ENCODE measurements around the gene LIMCH1. TPM values are rescaled to one million over a fixed set of nuclear protein-coding genes. Genes with fewer than 3 reads are reported as not detected.

The LIMCH1 gene
- total RNA-seq, 1 donor from 2014 or later = 12.7 TPM

DNA sequence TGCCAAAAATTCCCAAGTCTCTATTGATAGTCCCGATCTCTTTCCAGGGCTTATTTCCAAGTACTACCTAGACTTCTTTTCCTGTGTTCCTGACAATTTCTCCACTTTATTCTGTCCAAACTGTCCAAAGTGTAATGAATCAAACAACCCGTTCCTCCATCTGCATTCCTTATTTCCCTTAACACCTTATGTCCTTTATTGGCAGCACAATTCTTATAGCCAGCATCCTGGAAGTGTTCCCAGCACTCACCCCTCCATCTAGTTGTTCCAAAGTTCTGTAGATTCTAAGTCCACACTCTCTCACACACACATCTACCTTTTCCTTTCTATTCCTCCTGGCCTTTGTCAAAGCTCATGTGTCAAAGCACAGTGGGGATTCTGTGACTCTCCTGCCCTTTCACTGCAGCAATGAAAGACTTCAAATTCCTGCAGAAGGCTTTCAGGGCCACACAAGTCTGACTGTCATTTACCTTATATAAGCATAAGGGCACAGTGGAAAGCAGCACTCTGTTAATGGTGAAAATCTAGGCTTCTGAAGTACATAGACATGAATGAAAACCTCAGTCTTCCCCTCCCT is 22.1 kb downstream of the LIMCH1 start:
- DNase-seq (ENCODE audit: low spot score, unreplicated experiment) = no peak
- no peak for TF ChIP-seq CTCF (IDR thresholded peaks at IDR 0.05; ENCODE audit: unreplicated experiment)
- Mint-ChIP-seq H3K36me3 (ENCODE audit: insufficient read depth) (no peaks in the 10 kb centered on the region), H3K27me3 (peaks cover 30% of the 10 kb centered on the region), H3K4me3 (ENCODE audit: low read depth) (no peak overlapping the region), H3K4me1 (ENCODE audit: low read depth) (peaks cover 4% of the 10 kb centered on the region), H3K27ac (no peak overlapping the region), H3K9me3 (ENCODE audit: low read depth) (no peaks in the 10 kb centered on the region)

DNA sequence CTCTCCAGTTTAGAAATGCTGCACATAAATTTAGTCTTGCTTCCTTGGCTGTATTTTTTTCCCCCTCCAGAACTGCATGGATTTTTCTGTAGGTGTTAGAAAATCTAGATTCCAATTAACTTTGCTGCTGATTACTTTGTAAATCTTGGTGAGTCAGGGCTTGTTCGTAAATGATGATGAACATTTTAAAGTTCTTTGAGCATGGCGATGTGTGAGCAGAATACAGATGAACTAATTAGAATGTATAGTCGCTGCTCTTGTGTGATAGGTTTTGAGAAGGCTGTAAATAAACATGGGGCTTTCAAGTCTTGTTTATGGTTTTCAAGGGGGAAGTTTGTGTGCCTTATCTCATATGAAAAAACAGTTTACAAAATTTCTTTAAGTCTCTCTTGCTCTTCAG is 23.3 kb downstream of the LIMCH1 start:
- H3K27ac Mint-ChIP-seq = no peak overlapping the region
- DNase-seq (ENCODE audit: low spot score, unreplicated experiment) = no peak
- H3K27me3 Mint-ChIP-seq = peaks cover 30% of the 10 kb centered on the region
- peaks cover 2% of the 10 kb centered on the region for H3K4me1 Mint-ChIP-seq (ENCODE audit: low read depth)
- TF ChIP-seq CTCF (IDR thresholded peaks at IDR 0.05; ENCODE audit: unreplicated experiment) = no peak
- H3K36me3 Mint-ChIP-seq (ENCODE audit: insufficient read depth) = no peaks in the 10 kb centered on the region
- no peak overlapping the region for H3K4me3 Mint-ChIP-seq (ENCODE audit: low read depth)
- no peaks in the 10 kb centered on the region for H3K9me3 Mint-ChIP-seq (ENCODE audit: low read depth)

GRCh38 chr4:41567186-41567585 is 29.2 kb downstream of the LIMCH1 start:
- peaks cover 9% of the 10 kb centered on the region for H3K4me1 Mint-ChIP-seq (ENCODE audit: low read depth)

GRCh38 chr4:41568363-41568762 is 30.4 kb downstream of the LIMCH1 start:
- Mint-ChIP-seq H3K4me1 (ENCODE audit: low read depth) (peaks cover 16% of the 10 kb centered on the region), H3K36me3 (ENCODE audit: insufficient read depth) (no peaks in the 10 kb centered on the region), H3K27me3 (no peaks in the 10 kb centered on the region), H3K9me3 (ENCODE audit: low read depth) (no peaks in the 10 kb centered on the region), H3K27ac (no peak overlapping the region), H3K4me3 (ENCODE audit: low read depth) (no peak overlapping the region)
- no peak for TF ChIP-seq CTCF (IDR thresholded peaks at IDR 0.05; ENCODE audit: unreplicated experiment)
- no peak for DNase-seq (ENCODE audit: low spot score, unreplicated experiment)

More at GRCh38 chr4:41567186-41567585, 29.2 kb downstream of the LIMCH1 start:
- H3K9me3 Mint-ChIP-seq (ENCODE audit: low read depth) = no peaks in the 10 kb centered on the region
- H3K4me3 Mint-ChIP-seq (ENCODE audit: low read depth) = no peak overlapping the region
- DNase-seq (ENCODE audit: low spot score, unreplicated experiment) = no peak
- no peaks in the 10 kb centered on the region for H3K27me3 Mint-ChIP-seq
- no peak for TF ChIP-seq CTCF (IDR thresholded peaks at IDR 0.05; ENCODE audit: unreplicated experiment)
- H3K27ac Mint-ChIP-seq = no peak overlapping the region
- no peaks in the 10 kb centered on the region for H3K36me3 Mint-ChIP-seq (ENCODE audit: insufficient read depth)

DNA sequence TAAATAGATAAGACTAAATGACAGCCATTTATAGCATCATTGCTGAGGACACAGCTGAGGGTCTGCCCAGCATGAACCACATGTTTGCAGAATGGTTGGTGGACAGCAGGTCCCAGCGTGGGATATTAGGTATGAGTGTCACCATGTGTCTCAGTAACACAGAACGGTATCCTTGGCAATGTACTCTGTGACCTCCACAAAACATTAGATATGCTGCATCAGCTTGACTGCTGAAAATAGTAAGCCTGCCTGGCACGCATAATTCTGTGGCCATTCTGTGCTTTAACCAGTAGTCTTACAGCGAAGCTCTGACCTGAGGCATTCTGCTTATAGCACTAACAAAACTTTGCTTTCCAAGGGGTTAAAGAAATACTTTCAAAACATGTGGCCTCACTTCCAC is 32.0 kb downstream of the LIMCH1 start:
- no peak for TF ChIP-seq CTCF (IDR thresholded peaks at IDR 0.05; ENCODE audit: unreplicated experiment)
- Mint-ChIP-seq H3K4me1 (ENCODE audit: low read depth) (peaks cover 19% of the 10 kb centered on the region), H3K27me3 (no peaks in the 10 kb centered on the region), H3K36me3 (ENCODE audit: insufficient read depth) (no peaks in the 10 kb centered on the region), H3K9me3 (ENCODE audit: low read depth) (no peaks in the 10 kb centered on the region), H3K4me3 (ENCODE audit: low read depth) (no peak overlapping the region), H3K27ac (no peak overlapping the region)
- DNase-seq (ENCODE audit: low spot score, unreplicated experiment) = no peak

Data from progenitor cell of endocrine pancreas (in vitro differentiated cells).